Measurements from ENCODE around the gene MGAT4A.
"Not testable (repeated sequence)": the region's sequence is repeated elsewhere in the genome, so short reads cannot be mapped to it uniquely, and the experiment has no call there.

The MGAT4A gene

DNA sequence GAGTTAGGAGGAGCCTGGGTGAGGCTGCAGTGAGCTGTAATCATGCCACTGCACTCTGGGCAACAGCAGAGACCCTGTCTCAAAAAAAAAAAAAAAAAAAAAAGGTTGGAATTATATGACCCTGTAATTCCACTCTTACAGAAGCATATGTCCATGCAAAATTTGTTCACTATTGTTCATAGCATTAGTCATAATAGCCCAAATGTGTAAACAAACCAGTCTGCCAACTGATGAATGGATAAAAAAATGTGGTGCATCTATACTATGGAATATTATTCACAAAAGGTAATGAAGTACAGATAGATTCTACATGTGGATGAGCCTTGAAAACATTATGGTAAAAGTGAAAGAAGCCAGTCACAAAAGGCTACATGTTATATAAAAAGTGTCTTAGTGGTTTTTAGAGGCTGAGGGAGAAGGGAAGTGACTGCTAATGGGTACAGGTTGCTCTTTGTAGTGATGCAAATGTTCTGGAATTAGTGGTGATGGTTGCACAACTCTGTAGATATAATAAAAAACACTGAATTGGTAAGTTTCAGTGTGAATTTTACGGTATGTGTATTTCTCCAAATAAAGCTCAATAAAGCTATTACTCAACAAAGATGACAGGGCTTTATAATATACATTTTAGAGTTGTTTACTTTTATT, 132.0 kb downstream of the MGAT4A start:
- DNase-seq: no peak

DNA sequence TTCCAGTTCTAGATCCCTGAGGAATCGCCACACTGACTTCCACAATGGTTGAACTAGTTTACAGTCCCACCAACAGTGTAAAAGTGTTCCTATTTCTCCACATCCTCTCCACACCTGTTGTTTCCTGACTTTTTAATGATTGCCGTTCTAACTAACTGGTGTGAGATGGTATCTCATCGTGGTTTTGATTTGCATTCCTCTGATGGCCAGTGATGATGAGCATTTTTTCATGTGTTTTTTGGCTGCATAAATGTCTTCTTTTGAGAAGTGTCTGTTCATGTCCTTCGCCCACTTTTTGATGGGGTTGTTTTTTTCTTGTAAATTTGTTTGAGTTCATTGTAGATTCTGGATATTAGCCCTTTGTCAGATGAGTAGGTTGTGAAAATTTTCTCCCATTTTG, 136.3 kb downstream of the MGAT4A start:
- not testable (repeated sequence) for DNase-seq

DNA sequence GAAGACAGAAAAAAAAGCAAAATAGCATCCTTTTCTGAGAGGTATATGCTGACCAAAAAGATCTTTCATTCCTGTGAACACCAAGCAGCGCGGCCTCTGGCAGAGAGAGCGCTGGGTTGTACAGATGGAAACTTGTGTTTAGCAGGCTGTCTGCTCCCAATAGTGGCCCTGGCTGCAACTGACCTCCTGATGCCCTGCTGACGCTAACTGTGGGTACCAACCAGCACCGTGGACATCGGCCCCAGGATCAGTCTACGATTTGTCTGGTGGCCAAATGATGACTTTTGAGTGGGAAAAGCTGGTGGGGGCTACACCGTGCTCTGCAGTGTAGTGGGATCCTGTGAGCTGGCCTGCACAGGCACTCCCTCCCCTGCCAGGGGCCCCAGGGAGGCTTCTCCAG, 138.4 kb downstream of the MGAT4A start:
- no peak for DNase-seq

DNA sequence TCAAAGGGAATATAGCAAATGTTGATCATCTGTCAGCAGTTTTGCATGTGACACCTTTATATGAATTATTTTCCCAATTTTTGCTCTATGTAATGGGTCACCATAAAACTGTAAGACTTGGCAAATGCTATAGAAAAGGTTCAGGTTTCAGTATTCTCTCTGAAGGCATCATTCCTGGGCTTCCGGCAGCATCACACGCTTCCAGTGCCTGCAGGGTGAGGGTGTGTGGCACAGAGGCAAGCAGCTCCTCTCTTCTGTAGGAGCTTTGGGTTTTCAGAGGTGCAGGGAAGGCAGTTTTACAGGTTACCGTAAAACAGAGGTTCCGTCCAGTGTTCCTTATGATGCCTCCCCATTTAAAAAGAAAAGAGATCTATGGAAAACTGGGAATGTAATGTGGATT, 141.4 kb downstream of the MGAT4A start:
- DNase-seq: no peak

DNA sequence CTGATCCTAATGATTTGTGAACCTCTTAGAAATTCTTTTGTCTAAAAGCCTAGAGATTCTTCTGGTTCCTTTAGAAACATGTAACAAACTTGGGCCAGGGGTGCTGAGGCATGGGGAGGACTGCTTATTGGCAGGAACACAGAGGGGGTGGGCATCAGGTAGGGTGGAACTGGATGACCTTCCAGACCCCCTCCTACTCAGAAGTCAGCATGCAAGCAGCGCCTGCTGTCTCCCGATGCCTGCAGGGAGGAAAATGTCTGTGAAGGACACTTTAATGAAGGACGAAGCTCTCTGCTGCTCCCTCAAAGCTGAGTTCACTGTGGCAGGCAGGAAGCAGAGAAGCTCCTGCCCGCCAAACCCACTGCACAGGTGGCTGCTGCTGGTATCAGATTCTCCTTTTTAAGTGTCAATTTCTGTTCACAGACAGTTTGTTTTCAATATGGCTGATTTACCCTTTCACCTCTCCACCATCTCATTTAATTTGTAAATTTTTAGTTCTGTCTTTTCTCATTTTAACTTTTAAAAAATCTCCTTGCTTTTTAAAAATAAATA, 142.0 kb downstream of the MGAT4A start:
- no peak for DNase-seq

DNA sequence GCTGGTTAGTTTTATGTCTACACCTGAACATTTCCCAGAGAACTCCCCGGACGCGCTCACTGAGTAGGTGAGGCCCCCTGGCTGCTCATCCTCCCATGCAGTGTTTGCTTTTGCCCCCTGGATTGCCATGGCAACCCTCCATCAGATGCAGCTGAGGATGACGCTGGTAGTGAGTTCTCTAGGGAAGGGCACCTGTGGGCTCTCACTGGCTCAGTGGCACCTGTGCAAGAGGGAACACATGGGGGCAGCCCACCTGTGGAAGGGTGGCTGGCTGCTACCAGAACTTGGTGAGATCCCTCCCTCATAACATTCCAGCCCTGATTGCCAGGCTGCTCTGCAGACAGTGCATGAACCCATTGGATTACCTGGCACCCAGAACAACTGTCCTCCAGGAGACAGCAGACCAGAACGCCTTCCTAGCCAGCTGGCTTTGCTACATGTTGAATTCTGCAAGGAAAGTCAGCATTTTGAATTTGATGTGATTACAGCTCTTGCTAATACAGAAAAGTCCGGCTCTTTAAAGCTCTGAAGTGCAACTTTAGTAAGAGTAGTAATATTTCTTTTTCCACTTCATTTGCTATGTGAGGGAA, 144.3 kb downstream of the MGAT4A start:
- no peak for DNase-seq

DNA sequence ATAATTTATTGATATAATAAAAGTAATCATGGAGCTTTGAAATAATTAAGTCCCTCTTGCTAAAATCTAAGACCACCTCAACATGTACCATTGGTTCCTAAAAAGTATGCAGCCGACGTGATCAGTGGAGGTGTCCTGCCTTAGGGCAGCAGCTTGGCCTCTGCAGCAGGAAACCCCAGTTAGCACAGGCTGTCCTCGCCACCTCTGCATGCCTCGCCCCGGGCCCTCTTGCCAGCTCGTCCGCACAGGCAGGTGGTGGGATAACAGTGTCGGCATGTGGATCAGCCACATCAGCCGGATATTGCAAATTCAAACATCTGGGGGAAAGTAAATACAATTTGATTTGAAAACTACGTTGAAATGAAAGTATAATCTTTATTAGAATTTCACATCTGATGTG, 145.5 kb downstream of the MGAT4A start:
- no peak for DNase-seq

DNA sequence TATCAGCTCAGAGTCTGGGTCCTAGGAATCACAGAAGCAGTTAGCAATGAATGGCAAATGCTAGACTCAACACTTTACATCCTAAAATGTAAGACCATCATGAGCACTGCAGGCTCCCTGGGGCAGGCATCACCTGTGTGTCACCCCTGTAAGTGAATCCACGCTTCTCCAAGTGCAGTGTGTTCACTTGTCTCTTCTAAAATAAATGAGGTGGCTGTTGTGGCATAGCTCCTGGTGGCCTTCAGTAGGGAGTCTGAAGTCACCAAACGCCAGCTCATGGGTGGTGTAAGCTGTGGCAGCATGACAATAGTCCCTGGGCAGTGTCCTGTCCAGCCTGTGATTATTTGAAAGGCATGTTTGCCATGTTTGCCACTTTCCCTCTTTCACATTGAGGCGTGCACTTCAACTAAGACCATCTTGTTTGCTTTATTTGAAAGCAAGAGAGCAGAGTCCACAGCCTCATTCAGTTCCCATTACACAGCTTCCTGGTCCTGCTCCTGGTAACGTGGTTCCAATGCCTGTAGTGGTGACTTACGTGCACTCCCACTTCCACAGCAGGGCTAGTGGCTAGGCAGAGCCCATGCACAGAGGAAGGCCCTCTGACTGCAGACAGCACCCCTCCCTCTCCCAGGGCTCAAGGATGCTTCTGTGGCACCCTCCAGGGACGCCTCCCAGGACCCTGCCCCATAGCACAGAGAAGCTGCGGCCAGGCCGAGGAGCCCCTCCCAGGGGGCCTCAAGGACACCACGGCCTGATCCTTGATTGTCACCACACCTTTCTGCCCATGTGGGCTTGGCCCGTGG, 146.9 kb downstream of the MGAT4A start:
- DNase-seq: no peak

DNA sequence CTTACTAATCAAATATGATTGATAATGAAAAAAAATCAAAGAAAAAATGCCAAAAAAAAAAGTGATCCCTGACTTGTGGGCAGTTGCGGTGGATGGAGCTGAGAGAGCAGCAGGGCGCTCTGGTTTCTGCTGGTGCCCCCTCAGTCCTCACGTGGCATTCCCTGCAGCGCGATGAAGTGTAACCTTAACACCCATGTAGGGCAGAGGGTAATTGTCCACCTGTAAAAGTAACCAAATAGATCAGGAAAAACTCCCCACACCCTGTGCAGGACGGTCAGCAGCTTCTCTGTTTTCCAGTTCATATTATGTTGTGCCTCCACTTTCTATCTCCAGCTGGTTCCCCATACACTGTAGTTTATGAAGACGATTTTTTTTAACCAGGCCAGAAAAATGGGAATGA, 147.7 kb downstream of the MGAT4A start:
- no peak for DNase-seq

DNA sequence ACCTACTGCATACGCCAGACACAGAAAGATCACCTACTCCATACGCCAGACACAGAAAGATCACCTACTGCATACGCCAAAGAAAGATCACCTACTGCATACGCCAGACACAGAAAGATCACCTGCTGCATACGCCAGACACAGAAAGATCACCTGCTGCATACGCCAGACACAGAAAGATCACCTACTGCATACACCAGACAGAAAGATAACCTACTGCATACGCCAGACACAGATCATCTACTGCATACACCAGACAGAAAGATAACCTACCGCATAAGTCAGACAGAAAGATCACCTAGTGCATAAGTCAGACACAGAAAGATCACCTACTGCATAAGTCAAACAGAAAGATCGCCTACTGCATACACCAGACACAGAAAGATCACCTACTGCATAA, 148.4 kb downstream of the MGAT4A start:
- DNase-seq: no peak

DNA sequence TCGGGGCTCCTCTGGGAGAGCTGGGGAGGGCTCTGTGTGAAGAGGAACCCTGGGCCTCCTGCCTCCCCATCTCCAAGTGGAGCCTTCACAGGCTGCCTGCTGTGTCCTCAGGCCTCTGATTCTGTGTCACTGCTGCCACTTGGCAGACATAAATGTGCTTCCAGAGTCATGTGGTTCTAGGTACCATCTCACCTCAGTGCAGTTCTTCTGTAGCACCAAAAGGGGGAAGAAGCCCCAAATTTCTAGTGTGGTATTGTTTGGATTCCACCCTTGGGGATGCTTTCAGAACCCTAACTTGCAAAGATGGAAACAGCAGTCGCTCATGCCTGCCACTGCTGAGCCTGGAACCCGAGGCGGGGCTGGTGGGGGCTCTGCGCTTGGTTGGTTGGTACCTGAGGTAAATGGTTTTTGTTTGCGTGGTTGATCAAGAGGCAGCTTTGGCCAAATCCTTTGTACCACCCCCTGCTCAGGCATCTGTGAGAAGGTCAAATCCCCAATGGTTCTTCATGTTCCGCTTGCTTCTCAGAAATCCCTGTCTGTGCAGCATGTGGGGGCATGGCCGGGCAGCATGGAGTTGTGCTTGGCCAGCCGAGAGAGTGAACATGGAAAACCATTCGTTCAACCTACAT, 150.2 kb downstream of the MGAT4A start:
- no peak for DNase-seq

DNA sequence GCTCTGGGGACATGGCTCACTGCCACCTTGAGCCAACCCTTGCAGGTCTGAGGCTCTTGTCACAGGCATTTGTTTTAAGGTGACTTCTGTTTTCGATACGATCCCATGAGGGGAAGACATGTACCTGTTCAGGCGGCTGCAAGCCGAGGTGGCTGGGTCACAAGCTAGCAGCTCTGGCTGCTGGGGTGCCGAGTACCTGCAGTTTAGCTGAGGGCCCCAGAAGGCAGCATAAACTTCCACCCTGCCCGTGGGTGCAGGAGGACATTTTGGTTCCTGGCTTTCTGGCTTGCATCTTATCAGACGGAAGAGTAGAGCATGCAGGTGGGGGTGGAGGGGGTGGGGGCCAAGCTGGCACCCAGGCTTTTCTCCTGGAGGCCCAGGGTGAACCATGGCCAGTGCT, 151.0 kb downstream of the MGAT4A start:
- DNase-seq: no peak

DNA sequence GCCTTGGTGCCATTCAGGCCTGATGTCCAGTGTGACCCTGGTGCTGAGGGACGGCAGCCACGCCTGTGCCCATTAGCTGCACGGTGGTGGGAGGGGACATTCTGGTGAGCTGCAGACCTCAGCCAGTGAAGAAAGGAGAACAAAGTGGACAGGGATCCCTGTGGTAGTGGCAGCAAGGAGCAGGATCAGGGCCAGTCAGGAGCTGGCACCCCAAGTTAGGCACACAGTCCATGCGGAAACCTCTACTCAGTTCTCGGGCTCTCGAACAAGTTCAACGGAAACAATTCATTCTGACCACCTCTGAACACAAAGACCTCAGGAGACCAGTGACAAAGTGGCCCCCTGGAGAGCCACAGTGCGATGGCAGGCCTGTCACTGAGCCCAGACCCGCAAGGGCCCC, 152.7 kb downstream of the MGAT4A start:
- no peak for DNase-seq

DNA sequence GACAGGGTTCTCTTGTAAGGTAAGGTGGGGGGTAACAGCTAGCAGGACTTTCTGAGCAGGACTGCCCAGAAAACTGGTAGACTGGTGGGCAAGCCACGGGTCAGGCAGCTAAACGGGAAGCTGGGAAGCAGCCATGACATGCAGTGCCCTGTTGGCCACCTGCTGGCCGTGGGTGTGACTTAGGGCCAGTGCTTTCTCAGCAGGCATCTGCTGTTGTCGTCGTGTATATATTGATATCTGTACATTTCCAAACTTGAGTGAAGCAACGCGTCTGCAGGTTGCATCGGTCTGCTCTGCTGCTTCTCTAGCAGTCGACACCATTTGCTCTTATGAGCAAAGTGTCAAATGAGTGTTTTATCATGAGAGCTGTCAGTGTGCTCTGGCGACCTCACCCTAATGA, 153.6 kb downstream of the MGAT4A start:
- DNase-seq: no peak

DNA sequence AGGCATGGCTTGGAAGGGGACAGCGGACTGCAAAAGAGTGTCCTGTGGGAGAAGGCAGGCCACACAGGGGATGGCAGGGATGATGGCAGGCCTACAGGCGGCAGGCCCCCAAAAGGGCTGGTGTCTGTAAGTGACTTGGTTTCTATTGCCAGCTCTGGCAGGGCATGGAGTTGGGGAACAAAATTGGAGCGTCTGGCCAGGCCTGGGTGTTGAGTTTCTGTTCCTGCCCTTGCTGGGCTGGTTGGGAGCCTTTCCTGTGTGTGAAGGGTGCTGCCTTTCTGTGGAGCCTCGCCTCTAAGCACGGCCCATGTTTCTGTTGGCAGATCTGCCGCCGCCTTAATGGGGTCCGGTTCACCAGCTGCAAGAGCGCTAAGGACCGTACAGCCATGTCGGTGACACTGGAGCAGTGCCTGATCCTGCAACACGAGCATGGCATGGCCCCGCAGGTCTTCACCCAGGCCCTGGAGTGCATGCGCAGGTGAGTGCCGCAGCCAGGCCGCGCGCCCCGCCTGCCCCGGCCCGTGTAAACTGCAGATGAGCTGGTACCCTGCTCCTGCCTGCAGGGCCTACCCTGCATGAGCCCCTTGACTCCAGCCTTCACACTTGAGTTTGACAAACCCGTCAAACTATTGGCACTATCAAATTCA, 154.1 kb downstream of the MGAT4A start:
- DNase-seq: no peak

DNA sequence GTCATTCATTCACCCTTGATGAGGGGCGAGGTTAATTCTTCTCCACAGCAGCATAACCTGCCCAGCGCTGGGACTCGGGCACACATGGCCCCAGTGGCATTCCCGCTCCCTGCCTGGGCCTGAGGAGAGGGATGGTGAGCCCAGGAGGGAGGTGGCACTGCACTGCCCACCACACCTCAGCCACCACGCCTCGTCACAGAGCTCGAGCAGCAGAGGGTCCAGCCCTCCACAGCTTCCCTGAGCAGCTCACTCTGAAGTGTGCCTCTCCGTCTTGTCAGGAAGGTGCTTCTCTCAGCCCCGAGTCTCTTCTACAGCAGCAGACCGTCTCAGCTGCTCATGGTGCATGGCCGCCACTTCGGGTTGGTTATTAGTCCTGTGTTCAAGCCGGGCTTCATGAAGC, 157.5 kb downstream of the MGAT4A start:
- no peak for DNase-seq

DNA sequence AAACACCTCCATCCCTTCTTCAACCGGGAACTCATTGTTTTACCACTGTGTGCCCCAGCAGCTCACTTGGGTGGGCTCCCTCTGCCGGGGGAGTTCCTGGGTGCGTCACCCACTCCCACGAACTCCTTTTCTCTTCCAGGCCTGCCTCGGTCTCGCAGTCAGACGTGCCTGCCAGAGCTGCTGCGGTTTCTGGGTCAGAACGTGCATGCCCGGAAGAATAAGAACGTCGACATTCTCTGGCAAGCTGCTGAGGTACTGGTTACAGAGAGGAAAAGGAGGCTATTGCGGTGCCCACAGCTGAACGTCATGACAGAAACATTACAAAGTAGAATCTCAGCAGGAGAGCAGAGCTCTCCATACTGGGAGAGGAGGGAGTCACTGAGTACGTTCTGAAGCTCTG, 158.3 kb downstream of the MGAT4A start:
- DNase-seq: no peak

DNA sequence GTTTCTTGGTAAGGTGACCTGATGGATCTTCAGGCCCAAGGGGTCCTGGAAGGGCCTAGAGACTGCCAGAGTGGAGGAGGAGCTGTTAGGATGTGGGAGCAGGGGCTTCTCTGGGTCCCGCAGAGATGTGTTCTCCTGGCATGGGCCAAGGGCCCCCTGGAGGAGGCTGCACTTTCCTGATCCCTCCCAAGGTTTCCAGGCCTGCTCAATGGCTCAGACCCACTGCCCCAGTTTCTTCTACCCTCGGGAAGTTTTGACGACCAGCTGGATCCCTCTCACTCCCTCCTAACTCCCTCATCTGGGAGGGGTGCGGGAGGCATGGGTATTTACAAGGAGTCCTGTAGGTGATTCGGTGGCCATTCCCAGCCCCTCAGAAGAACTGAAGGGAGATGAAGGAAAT, 158.7 kb downstream of the MGAT4A start:
- DNase-seq: no peak

DNA sequence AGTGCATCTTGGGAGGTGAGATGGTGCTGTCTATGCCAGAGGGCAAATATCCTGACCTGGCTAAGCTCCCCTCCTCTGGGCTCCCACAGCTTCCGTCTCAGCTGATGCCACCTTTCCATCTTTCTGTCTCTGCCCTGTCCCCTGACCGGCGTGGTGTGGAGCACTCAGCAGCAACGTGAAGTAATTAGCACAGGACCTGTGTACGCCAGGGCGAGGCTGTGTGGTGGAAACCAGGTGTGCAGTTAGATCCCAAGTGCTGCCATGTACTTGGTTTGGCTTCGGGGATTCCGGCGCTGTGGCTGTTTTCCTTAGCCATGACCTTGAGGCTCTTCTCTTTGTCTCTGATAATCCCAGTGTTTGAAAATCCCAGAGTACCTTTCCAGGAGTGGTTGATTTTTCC, 159.1 kb downstream of the MGAT4A start:
- DNase-seq: no peak

DNA sequence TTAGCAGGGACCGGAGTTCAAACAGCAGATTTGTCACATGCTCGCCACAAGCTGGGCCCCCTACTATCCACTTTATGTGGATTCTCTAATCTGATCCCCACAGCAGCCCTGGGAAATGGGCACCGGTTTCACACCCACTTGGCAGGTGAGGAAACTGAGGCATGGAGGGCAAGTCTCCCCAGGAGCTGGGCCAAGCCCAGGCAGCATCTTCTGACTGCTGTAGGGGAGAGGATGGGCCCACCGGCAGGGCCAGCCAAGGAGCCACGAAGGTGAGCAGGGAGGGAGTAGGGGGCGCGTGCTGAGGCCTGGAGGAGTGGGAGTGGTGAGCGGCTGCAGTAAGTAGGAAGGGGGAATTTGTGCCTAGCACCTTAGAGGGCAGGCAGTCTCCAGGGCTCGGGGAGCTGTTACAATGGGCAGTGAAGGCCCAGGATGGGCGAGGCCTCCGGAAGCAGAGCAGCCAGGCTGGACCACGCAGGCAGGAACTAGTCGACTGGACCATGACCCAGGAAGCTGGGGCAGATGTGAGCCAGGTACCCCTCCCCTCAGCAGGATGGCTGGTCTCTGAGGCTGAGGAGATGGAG, 159.7 kb downstream of the MGAT4A start:
- no peak for DNase-seq

DNA sequence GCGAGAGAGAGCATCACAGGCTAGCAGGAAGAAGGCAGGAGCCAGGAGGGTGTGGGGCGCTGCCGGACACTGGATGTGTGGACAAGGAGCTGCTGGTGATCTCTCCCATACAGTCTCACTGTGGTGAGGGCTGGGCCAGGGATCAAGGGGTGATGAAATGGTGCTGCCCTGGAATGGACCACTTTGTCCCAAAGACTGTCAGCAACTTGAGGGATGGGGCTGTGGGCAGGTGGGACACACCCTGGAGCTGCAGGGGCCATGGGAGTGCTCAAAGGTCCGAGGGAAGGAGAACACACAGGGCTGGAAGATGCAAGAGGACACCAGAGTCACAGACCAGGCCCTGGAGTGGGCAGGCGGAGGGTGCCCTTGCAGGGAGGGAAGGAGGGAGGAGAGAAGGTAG, 160.6 kb downstream of the MGAT4A start:
- DNase-seq: no peak

DNA sequence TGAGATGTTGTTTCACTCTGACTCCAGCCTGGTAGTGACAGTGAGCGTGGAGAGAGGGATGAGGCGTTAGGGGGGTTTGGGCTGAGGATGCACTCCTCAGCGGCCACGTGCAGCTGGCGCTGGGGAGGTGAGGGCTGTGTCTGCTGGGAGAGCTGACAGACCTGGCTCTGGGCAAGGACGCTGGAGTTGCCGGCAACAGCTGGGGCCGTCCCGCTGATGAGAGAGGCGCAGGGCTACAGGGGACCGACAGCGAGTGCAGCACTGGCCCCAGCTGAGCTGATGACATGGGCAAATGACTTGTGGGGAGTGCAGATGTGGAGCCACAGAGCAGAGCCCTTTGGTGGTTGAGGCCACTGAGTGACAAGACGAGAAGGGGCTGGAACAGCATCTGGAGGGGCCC, 161.0 kb downstream of the MGAT4A start:
- no peak for DNase-seq
